SK-N-SH treated with all-trans-retinoic acid at 6 μM for 48 hours (cell line): Measurements from ENCODE around the gene PRM1.

Experiments
- ATAC-seq: fragments of 200-7000 bp; cut with Tn5 transposase; 3 replicates; pipeline ENCODE4 v1.9.1; 2020; ENCODE audit warnings: mild to moderate bottlenecking, moderate library complexity
- ARNTL ChIP-seq: fragments of 450-650 bp; formaldehyde crosslinking; IDR thresholded peaks from 2 replicates; pipeline ENCODE4 v1.5.0; 2020; ENCODE audit warnings: low read depth, mild to moderate bottlenecking, moderate library complexity, borderline replicate concordance
- BACH2 ChIP-seq: fragments of 250-450 bp; sonication (Bioruptor Pico); IDR thresholded peaks from 2 replicates; pipeline ENCODE4 v1.9.0; 2021; ENCODE audit warnings: mild to moderate bottlenecking, borderline replicate concordance
- CSDC2 ChIP-seq: fragments of 250-450 bp; sonication (Bioruptor Pico); IDR thresholded peaks from 2 replicates; pipeline ENCODE4 v1.5.0; 2020; ENCODE audit warnings: mild to moderate bottlenecking, moderate library complexity
- ESRRG ChIP-seq: fragments of 250-450 bp; sonication (Bioruptor Pico); IDR thresholded peaks from 2 replicates; pipeline ENCODE4 v1.6.1; 2021; ENCODE audit warnings: mild to moderate bottlenecking
- GLIS3 ChIP-seq: fragments of 250-450 bp; sonication (Bioruptor Pico); IDR thresholded peaks from 2 replicates; pipeline ENCODE4 v1.5.0; 2020; ENCODE audit warnings: mild to moderate bottlenecking, moderate library complexity
- ISL1 ChIP-seq: fragments of 250-450 bp; sonication (Bioruptor Pico); IDR thresholded peaks from 2 replicates; pipeline ENCODE4 v2.1.2; 2022; ENCODE audit warnings: mild to moderate bottlenecking, moderate library complexity
- OSR1 ChIP-seq: fragments of 250-450 bp; sonication (Bioruptor Pico); IDR thresholded peaks from 2 replicates; pipeline ENCODE4 v1.8.0; 2022; ENCODE audit warnings: moderate library complexity, mild to moderate bottlenecking, inconsistent platforms
- RARB ChIP-seq: fragments of 250-450 bp; sonication (Bioruptor Pico); IDR thresholded peaks from 2 replicates; pipeline ENCODE4 v1.8.0; 2021; ENCODE audit warnings: mild to moderate bottlenecking, moderate library complexity
- SNAI2 ChIP-seq: fragments of 250-450 bp; sonication (Bioruptor Pico); IDR thresholded peaks from 2 replicates; pipeline ENCODE4 v1.5.0; 2020; ENCODE audit warnings: mild to moderate bottlenecking, moderate library complexity
- TCF4 ChIP-seq: fragments of 250-450 bp; sonication (Bioruptor Pico); IDR thresholded peaks from 2 replicates; pipeline ENCODE4 v1.8.0; 2021; ENCODE audit warnings: mild to moderate bottlenecking, moderate library complexity, borderline replicate concordance
- ZC3H10 ChIP-seq: fragments of 250-450 bp; sonication (Bioruptor Pico); IDR thresholded peaks from 2 replicates; pipeline ENCODE4 v1.5.1; 2021; ENCODE audit warnings: mild to moderate bottlenecking, moderate library complexity
- ZFP3 ChIP-seq: fragments of 250-450 bp; sonication (Bioruptor Pico); IDR thresholded peaks from 2 replicates; pipeline ENCODE4 v1.5.0; 2020; ENCODE audit warnings: mild to moderate bottlenecking, moderate library complexity
- ZFP30 ChIP-seq: fragments of 450-650 bp; formaldehyde crosslinking; IDR thresholded peaks from 2 replicates; pipeline ENCODE4 v1.5.0; 2022; ENCODE audit warnings: mild to moderate bottlenecking, moderate library complexity
- ZNF565 ChIP-seq: fragments of 450-650 bp; formaldehyde crosslinking; conservative IDR thresholded peaks from 2 replicates; pipeline ENCODE4 v1.5.0; 2020; ENCODE audit warnings: low read depth, mild to moderate bottlenecking, moderate library complexity
- ZNF70 ChIP-seq: fragments of 450-650 bp; formaldehyde crosslinking; IDR thresholded peaks from 2 replicates; pipeline ENCODE4 v1.5.0; 2020; ENCODE audit warnings: mild to moderate bottlenecking, moderate library complexity
- ZNF8 ChIP-seq: fragments of 450-650 bp; formaldehyde crosslinking; IDR thresholded peaks from 2 replicates; pipeline ENCODE4 v1.5.0; 2020; ENCODE audit warnings: mild to moderate bottlenecking, moderate library complexity
- TF ChIP-seq, protein P1 (sequence below): fragments of 250-450 bp; sonication (Bioruptor Pico); IDR thresholded peaks from 2 replicates; pipeline ENCODE4 v1.5.0; 2020; ENCODE audit warnings: mild to moderate bottlenecking, moderate library complexity
- TF ChIP-seq, protein P2 (sequence below): fragments of 250-450 bp; sonication (Bioruptor Pico); IDR thresholded peaks from 2 replicates; pipeline ENCODE4 v1.5.1; 2020; ENCODE audit warnings: low read depth, mild to moderate bottlenecking, moderate library complexity
- TF ChIP-seq, protein P3 (sequence below): fragments of 250-450 bp; sonication (Bioruptor Pico); IDR thresholded peaks from 2 replicates; pipeline ENCODE4 v1.8.0; 2020; ENCODE audit warnings: mild to moderate bottlenecking, moderate library complexity, borderline replicate concordance
- TF ChIP-seq, protein P4 (sequence below): fragments of 250-450 bp; sonication (Bioruptor Pico); IDR thresholded peaks from 2 replicates; pipeline ENCODE4 v1.5.1; 2021; ENCODE audit warnings: mild to moderate bottlenecking, moderate library complexity
- TF ChIP-seq, protein P5 (sequence below): fragments of 250-450 bp; sonication (Bioruptor Pico); IDR thresholded peaks from 2 replicates; pipeline ENCODE4 v1.8.0; 2021; ENCODE audit warnings: low read depth, mild to moderate bottlenecking, moderate library complexity, borderline replicate concordance

Gene PRM1

DNA sequence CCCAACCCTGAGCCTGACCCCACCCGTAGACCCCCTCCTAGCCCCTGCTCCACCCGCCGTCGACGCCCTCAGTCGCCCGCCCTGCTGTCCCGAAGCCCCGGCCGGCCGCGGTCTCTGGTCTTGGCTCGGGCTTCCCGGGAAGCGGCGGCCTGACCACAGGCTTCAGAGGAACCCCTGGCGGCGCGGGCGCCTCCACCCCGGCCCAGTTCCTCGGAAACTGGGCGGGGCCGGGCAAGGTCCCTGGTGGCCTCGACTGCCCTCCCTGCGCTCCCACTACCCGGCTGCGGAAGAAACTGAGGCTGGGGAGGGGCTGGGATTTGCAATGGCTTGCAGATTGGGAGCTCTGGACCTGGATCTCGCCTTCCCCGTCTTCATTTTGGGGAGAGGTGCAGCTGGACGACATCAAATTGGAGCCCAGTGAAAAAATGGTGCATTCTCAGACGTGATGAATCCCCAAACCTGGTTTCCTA is 24.4 kb downstream of the PRM1 start:
- peak; percentile 53 for ATAC-seq
- TF ChIP-seq ZNF70 (CRISPR knock-in tag) (no peak), ZC3H10 (CRISPR knock-in tag) (no peak), ZFP3 (CRISPR knock-in tag) (no peak), CSDC2 (no peak), BACH2 (no peak), ESRRG (CRISPR knock-in tag) (no peak)
- TF ChIP-seq, protein P1, sequence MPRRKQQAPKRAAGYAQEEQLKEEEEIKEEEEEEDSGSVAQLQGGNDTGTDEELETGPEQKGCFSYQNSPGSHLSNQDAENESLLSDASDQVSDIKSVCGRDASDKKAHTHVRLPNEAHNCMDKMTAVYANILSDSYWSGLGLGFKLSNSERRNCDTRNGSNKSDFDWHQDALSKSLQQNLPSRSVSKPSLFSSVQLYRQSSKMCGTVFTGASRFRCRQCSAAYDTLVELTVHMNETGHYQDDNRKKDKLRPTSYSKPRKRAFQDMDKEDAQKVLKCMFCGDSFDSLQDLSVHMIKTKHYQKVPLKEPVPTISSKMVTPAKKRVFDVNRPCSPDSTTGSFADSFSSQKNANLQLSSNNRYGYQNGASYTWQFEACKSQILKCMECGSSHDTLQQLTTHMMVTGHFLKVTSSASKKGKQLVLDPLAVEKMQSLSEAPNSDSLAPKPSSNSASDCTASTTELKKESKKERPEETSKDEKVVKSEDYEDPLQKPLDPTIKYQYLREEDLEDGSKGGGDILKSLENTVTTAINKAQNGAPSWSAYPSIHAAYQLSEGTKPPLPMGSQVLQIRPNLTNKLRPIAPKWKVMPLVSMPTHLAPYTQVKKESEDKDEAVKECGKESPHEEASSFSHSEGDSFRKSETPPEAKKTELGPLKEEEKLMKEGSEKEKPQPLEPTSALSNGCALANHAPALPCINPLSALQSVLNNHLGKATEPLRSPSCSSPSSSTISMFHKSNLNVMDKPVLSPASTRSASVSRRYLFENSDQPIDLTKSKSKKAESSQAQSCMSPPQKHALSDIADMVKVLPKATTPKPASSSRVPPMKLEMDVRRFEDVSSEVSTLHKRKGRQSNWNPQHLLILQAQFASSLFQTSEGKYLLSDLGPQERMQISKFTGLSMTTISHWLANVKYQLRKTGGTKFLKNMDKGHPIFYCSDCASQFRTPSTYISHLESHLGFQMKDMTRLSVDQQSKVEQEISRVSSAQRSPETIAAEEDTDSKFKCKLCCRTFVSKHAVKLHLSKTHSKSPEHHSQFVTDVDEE = no peak

DNA sequence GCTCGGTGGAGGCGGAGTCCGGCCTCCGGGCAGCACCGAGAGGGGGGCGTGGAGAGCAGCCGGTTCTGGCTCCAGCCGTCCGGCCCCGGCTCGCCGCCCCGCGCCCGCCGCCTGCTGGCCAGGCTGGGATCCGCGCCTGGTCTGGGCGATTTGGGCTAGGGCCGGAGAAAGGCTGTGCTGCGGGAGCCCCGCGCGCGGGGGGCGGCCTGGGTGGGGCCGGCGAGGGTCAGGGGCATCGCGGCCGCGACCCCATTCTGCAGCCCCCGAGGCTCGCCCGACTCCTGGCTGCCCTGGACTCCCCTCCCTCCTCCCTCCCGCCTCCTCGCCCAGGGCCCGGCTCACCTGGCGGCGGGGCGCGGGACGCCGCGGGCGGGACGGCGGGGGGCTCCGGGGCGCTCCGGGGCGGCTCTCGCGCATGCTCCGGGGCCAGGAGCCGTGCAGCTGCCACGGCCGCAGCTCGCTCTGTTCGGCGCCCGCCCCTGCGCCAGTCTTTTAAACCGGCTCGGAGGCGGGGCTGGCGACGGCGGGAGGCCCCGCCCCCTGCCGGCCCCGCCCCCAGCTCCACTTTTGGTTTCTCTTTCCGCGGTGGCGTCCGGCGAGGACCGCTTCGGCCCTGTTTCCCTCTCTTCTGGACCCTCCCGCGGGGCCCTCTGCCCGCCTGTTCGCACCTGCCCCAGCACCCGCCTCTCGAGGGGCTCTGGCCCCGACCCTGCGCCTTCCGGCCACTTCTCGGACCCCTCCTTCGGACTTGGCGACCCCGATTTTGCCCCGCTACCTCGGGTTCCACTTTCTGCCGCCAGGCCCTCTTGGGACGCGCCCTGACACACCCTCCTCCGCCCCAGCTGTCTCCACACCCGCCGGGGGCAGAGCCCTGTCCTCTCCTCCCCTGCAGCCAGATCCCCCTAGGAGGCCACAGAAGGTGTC is 25.1 kb downstream of the PRM1 start, which contains the start of gene SOCS1:
TSS of gene SOCS1 (minus strand) at position 468 of the 924 bp plus-strand sequence. CDS start 726 bp downstream, outside the sequence.
- TF ChIP-seq RARB (CRISPR knock-in tag) (no peak), ARNTL (CRISPR knock-in tag) (0 out of 2 replicates have a peak, but pooled peaks have one; percentile 21), ZC3H10 (CRISPR knock-in tag) (peak; percentile 28; the same call in 1 of the 2 replicates)
- TF ChIP-seq, protein P2, sequence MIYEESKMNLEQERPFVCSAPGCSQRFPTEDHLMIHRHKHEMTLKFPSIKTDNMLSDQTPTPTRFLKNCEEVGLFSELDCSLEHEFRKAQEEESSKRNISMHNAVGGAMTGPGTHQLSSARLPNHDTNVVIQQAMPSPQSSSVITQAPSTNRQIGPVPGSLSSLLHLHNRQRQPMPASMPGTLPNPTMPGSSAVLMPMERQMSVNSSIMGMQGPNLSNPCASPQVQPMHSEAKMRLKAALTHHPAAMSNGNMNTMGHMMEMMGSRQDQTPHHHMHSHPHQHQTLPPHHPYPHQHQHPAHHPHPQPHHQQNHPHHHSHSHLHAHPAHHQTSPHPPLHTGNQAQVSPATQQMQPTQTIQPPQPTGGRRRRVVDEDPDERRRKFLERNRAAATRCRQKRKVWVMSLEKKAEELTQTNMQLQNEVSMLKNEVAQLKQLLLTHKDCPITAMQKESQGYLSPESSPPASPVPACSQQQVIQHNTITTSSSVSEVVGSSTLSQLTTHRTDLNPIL = no peak
- ATAC-seq = peak; percentile 74

DNA sequence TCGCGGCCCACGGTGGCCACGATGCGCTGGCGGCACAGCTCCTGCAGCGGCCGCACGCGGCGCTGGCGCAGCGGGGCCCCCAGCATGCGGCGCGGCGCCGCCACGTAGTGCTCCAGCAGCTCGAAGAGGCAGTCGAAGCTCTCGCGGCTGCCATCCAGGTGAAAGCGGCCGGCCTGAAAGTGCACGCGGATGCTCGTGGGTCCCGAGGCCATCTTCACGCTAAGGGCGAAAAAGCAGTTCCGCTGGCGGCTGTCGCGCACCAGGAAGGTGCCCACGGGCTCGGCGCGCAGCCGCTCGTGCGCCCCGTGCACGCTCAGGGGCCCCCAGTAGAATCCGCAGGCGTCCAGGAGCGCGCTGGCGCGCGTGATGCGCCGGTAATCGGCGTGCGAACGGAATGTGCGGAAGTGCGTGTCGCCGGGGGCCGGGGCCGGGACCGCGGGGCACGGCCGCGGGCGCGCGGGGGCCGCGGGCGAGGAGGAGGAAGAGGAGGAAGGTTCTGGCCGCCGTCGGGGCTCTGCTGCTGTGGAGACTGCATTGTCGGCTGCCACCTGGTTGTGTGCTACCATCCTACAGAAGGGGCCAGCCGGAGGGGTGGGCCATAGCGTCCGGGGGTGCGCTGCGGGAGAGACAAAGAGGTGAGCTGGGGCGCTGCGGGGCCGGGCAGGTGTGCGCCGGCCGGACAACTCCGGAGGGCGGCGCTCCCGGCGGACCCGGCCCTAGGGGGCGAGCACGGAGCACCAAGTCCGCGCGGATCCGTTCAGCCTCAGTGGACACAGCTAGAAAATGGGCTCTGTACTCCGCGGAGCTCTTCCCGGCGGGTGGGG is 26.0 kb downstream of the PRM1 start:
- TF ChIP-seq, protein P3, sequence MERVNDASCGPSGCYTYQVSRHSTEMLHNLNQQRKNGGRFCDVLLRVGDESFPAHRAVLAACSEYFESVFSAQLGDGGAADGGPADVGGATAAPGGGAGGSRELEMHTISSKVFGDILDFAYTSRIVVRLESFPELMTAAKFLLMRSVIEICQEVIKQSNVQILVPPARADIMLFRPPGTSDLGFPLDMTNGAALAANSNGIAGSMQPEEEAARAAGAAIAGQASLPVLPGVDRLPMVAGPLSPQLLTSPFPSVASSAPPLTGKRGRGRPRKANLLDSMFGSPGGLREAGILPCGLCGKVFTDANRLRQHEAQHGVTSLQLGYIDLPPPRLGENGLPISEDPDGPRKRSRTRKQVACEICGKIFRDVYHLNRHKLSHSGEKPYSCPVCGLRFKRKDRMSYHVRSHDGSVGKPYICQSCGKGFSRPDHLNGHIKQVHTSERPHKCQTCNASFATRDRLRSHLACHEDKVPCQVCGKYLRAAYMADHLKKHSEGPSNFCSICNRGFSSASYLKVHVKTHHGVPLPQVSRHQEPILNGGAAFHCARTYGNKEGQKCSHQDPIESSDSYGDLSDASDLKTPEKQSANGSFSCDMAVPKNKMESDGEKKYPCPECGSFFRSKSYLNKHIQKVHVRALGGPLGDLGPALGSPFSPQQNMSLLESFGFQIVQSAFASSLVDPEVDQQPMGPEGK (CRISPR knock-in tag) = no peak
- TF ChIP-seq RARB (CRISPR knock-in tag) (no peak), SNAI2 (CRISPR knock-in tag) (no peak), ZFP3 (CRISPR knock-in tag) (no peak), ISL1 (CRISPR knock-in tag) (no peak), OSR1 (CRISPR knock-in tag) (no peak), GLIS3 (no peak), BACH2 (no peak), ZNF565 (CRISPR knock-in tag) (no peak), TCF4 (no peak), ESRRG (CRISPR knock-in tag) (no peak), ZC3H10 (CRISPR knock-in tag) (no peak), ZNF8 (CRISPR knock-in tag) (no peak), ARNTL (CRISPR knock-in tag) (no peak), ZFP30 (CRISPR knock-in tag) (no peak), CSDC2 (no peak)
- TF ChIP-seq, protein P4, sequence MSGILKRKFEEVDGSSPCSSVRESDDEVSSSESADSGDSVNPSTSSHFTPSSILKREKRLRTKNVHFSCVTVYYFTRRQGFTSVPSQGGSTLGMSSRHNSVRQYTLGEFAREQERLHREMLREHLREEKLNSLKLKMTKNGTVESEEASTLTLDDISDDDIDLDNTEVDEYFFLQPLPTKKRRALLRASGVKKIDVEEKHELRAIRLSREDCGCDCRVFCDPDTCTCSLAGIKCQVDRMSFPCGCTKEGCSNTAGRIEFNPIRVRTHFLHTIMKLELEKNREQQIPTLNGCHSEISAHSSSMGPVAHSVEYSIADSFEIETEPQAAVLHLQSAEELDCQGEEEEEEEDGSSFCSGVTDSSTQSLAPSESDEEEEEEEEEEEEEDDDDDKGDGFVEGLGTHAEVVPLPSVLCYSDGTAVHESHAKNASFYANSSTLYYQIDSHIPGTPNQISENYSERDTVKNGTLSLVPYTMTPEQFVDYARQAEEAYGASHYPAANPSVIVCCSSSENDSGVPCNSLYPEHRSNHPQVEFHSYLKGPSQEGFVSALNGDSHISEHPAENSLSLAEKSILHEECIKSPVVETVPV (CRISPR knock-in tag) = no peak
- TF ChIP-seq, protein P1 = no peak
- TF ChIP-seq, protein P5, sequence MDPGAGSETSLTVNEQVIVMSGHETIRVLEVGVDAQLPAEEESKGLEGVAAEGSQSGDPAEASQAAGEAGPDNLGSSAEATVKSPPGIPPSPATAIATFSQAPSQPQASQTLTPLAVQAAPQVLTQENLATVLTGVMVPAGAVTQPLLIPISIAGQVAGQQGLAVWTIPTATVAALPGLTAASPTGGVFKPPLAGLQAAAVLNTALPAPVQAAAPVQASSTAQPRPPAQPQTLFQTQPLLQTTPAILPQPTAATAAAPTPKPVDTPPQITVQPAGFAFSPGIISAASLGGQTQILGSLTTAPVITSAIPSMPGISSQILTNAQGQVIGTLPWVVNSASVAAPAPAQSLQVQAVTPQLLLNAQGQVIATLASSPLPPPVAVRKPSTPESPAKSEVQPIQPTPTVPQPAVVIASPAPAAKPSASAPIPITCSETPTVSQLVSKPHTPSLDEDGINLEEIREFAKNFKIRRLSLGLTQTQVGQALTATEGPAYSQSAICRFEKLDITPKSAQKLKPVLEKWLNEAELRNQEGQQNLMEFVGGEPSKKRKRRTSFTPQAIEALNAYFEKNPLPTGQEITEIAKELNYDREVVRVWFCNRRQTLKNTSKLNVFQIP = no peak
- no peak for ATAC-seq
